WTC11 (cell line): ENCODE measurements around the gene TMCC2. TPM values are rescaled to one million over a fixed set of nuclear protein-coding genes. Genes with fewer than 3 reads are reported as not detected.

ENCODE experiments used
- ATAC-seq: fragments of 200-7000 bp; cut with Tn5 transposase; 2 replicates; pipeline ENCODE4 v1.10.0; 2021; ENCODE audit warnings: mild to moderate bottlenecking, moderate library complexity
- CTCF ChIA-PET: fragments of 300-600 bp; sonication (Branson Sonifier 250); formaldehyde crosslinking; loops from one replicate; lab custom pipeline; 2021; ENCODE audit warnings: antibody characterized with exemption; lab: Charles Lee
- POLR2A ChIA-PET: fragments of 350-600 bp; sonication (Branson Sonifier 250); formaldehyde crosslinking; loops from one replicate; lab custom pipeline; 2021; ENCODE audit warnings: antibody characterized with exemption; lab: Charles Lee
- DNase-seq: peaks from one replicate; pipeline ENCODE4 v3.0.0; 2021; ENCODE audit warnings: low spot score
- H3K27ac Mint-ChIP-seq: 2 replicates; pipeline ENCODE4 v1.8.0; 2021; ENCODE audit warnings: mixed read lengths
- H3K27me3 Mint-ChIP-seq: 2 replicates; pipeline ENCODE4 v1.8.0; 2021; ENCODE audit warnings: low read depth, mild to moderate bottlenecking, moderate library complexity, mixed read lengths
- H3K36me3 Mint-ChIP-seq: 2 replicates; pipeline ENCODE4 v1.8.0; 2021; ENCODE audit warnings: mixed read lengths
- H3K4me1 Mint-ChIP-seq: 2 replicates; pipeline ENCODE4 v1.8.0; 2022; ENCODE audit warnings: mixed read lengths
- H3K4me3 Mint-ChIP-seq: 2 replicates; pipeline ENCODE4 v1.8.0; 2021; ENCODE audit warnings: mild to moderate bottlenecking, moderate library complexity, mixed read lengths
- H3K9me3 Mint-ChIP-seq: 2 replicates; pipeline ENCODE4 v1.8.0; 2021; ENCODE audit warnings: mixed read lengths
- AR ChIP-seq: fragments of 250-450 bp; sonication (Bioruptor Pico); IDR thresholded peaks from 2 replicates; pipeline ENCODE4 v1.9.0; 2021; ENCODE audit warnings: mild to moderate bottlenecking
- ATF6 ChIP-seq: sonication (generic); formaldehyde crosslinking; IDR thresholded peaks from 2 replicates; pipeline ENCODE4 v1.8.1; 2023; ENCODE audit warnings: mild to moderate bottlenecking, missing genetic modification reagents
- CBFB ChIP-seq: sonication (generic); formaldehyde crosslinking; IDR thresholded peaks from 2 replicates; pipeline ENCODE4 v1.8.1; 2022; ENCODE audit warnings: mild to moderate bottlenecking, low read depth, missing genetic modification reagents
- CREB1 ChIP-seq: sonication (generic); formaldehyde crosslinking; IDR thresholded peaks from 2 replicates; pipeline ENCODE4 v1.8.0; 2023; ENCODE audit warnings: mild to moderate bottlenecking, missing genetic modification reagents
- CTCF ChIP-seq: fragments of 200-600 bp; IDR thresholded peaks from 2 replicates; pipeline ENCODE4 v1.8.0; 2022; ENCODE audit warnings: antibody characterized with exemption
- E2F4 ChIP-seq: sonication (generic); formaldehyde crosslinking; IDR thresholded peaks from 2 replicates; pipeline ENCODE4 v1.8.1; 2022; ENCODE audit warnings: low read depth, mild to moderate bottlenecking, moderate library complexity, missing genetic modification reagents, borderline replicate concordance
- ELF4 ChIP-seq: sonication (generic); formaldehyde crosslinking; IDR thresholded peaks from 2 replicates; pipeline ENCODE4 v1.8.1; 2022; ENCODE audit warnings: low read depth, mild to moderate bottlenecking, moderate library complexity, missing genetic modification reagents
- ETV6 ChIP-seq: sonication (generic); formaldehyde crosslinking; IDR thresholded peaks from 2 replicates; pipeline ENCODE4 v1.8.1; 2022; ENCODE audit warnings: mild to moderate bottlenecking, missing genetic modification reagents
- FOXK1 ChIP-seq: sonication (generic); formaldehyde crosslinking; IDR thresholded peaks from 2 replicates; pipeline ENCODE4 v1.8.0; 2022; ENCODE audit warnings: mild to moderate bottlenecking, moderate library complexity, missing genetic modification reagents
- FOXP4 ChIP-seq: sonication (generic); formaldehyde crosslinking; IDR thresholded peaks from 2 replicates; pipeline ENCODE4 v1.8.0; 2022; ENCODE audit warnings: mild to moderate bottlenecking, missing genetic modification reagents
- HMGXB4 ChIP-seq: sonication (generic); formaldehyde crosslinking; IDR thresholded peaks from 2 replicates; pipeline ENCODE4 v1.8.1; 2023; ENCODE audit warnings: mild to moderate bottlenecking, moderate library complexity, missing genetic modification reagents
- NFATC4 ChIP-seq: fragments of 250-450 bp; sonication (Bioruptor Pico); IDR thresholded peaks from 2 replicates; pipeline ENCODE4 v1.9.0; 2021; ENCODE audit warnings: mild to moderate bottlenecking
- NR3C1 ChIP-seq: sonication (generic); formaldehyde crosslinking; conservative IDR thresholded peaks from 2 replicates; pipeline ENCODE4 v1.8.1; 2023; ENCODE audit warnings: low read depth, mild to moderate bottlenecking, missing genetic modification reagents
- SP1 ChIP-seq: sonication (generic); formaldehyde crosslinking; conservative IDR thresholded peaks from 2 replicates; pipeline ENCODE4 v1.8.1; 2022; ENCODE audit warnings: missing genetic modification reagents
- USF1 ChIP-seq: sonication (generic); formaldehyde crosslinking; IDR thresholded peaks from 2 replicates; pipeline ENCODE4 v1.8.0; 2022; ENCODE audit warnings: mild to moderate bottlenecking, missing genetic modification reagents
- ZNF219 ChIP-seq: sonication (generic); formaldehyde crosslinking; IDR thresholded peaks from 2 replicates; pipeline ENCODE4 v1.8.0; 2023; ENCODE audit warnings: missing genetic modification reagents, mild to moderate bottlenecking, borderline replicate concordance
- ZNF423 ChIP-seq: fragments of 250-450 bp; sonication (Bioruptor Pico); IDR thresholded peaks from 2 replicates; pipeline ENCODE4 v2.1.2; 2022; ENCODE audit warnings: mild to moderate bottlenecking, moderate library complexity
- ZNF512 ChIP-seq: sonication (generic); formaldehyde crosslinking; IDR thresholded peaks from 2 replicates; pipeline ENCODE4 v1.8.1; 2022; ENCODE audit warnings: missing genetic modification reagents, borderline replicate concordance
- total RNA-seq: library from RNA; stranded (reverse); gene quantifications from 3 replicates; pipeline ENCODE4 v1.2.3, GENCODE V29; 2021

The TMCC2 gene
- total RNA-seq, 1 experiment from 2014 or later, result 9.5 TPM

- no peaks in the 10 kb centered on the region for H3K27me3 Mint-ChIP-seq
- peaks cover 5% of the 10 kb centered on the region for H3K36me3 Mint-ChIP-seq
- H3K4me3 Mint-ChIP-seq, result no peak overlapping the region
- TF ChIP-seq FOXK1 (CRISPR knock-in tag), result no peak
- TF ChIP-seq CBFB (CRISPR knock-in tag), result no peak
- no peak for TF ChIP-seq ETV6 (CRISPR knock-in tag)
- TF ChIP-seq E2F4, result no peak
- no peak for TF ChIP-seq NFATC4 (CRISPR knock-in tag)
- no peak for TF ChIP-seq ELF4 (CRISPR knock-in tag)
- no peak for TF ChIP-seq HMGXB4
- no peak for TF ChIP-seq ATF6
- no peak for TF ChIP-seq ZNF423 (CRISPR knock-in tag)
- TF ChIP-seq CTCF, result no peak
- TF ChIP-seq NR3C1 (CRISPR knock-in tag), result no peak
- no peak for TF ChIP-seq AR (CRISPR knock-in tag)
- no peak for TF ChIP-seq CREB1
- no peak for TF ChIP-seq SP1
- TF ChIP-seq FOXP4 (CRISPR knock-in tag), result no peak
- TF ChIP-seq ZNF219 (CRISPR knock-in tag), result no peak
- no peak for TF ChIP-seq USF1 (CRISPR knock-in tag)
- no peak for TF ChIP-seq ZNF512 (CRISPR knock-in tag)
- TF ChIP-seq, all 79 proteins: peak for 0
- ChIA-PET CTCF (interaction anchor here (0.5 to 13.3 kb wide), 14 partner anchors 10 to 213 kb away, joined by 3 to 684 read pairs (median 19); partner anchors contain the start of genes NUAK2 and TMCC2), POLR2A (interaction anchor here (1.6 kb wide), 2 partner anchors 29 to 57 kb away, joined by 3 to 4 read pairs; no protein-coding TSS in a partner anchor)
- H3K4me1 Mint-ChIP-seq, result peaks cover 21% of the 10 kb centered on the region
- ATAC-seq (no peak), DNase-seq (no peak)
- peak overlapping the region; percentile 78; the same call in 1 of the 2 replicates for H3K27ac Mint-ChIP-seq
- H3K9me3 Mint-ChIP-seq, result no peaks in the 10 kb centered on the region
These were observed 44.8 kb downstream of the TMCC2 start for GRCh38 chr1:205272536-205272935.
